ENCODE data around the gene TRAPPC10.

TRAPPC10 gene

GRCh38 chr21:44070391-44070790 lies 58.3 kb downstream of the TRAPPC10 start:
- DNase-seq, result no peak

DNA sequence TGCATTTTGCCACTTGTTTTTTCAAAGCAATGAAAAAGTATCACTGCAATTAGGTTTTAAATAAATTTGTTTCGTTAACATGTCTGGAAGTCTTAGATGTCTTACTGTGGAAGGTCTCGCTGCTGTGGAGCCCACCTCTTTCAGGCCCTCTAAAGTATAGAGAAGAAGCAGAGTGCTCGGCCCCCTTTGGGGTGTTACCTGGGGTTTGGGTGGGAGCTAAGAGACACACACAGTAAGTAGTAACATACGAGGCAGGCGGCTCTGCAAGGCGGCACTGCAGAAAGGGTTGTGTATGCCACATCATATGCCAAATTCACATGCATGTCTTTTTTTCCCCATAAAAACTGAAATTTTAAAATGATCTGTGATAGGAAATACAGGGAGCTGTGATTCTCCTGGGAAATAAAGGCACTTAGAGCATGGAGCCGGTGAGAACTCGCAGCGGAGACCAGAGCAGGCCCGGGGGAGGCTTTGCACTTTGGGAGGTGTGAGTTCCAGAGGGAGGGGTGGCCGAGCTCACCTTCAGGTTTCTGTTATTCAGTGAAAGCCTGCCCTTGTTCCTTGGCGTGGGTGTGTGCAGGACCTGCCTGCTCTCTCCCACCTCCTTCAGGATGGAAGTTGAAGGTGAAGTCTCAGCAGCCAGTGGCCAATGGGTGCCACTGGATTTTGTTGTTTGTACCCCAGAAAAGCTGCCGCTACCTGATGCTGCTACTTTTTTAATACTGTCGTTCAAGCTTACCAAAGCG lies 59.4 kb downstream of the TRAPPC10 start:
- no peak for DNase-seq

DNA sequence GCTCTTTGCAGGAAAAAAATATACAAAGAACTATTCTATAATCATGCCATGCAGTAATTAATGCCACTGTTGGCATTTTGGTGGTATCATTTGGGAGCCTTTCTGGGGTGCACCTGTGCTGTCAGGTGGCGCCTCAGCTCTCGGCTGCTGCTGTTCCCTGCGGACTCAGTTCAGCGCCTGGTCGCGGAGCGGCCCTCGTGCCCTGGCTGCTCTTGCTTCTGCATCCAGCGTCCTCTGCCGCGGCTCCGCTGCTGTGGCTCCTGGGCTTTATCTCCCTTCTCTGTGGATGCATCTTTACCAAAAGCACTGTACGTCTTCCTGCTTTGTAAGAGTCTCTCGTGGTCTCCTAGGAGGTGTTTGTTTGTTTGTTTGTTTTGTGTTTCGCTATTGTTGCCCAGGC lies 60.0 kb downstream of the TRAPPC10 start:
- no peak for DNase-seq

DNA sequence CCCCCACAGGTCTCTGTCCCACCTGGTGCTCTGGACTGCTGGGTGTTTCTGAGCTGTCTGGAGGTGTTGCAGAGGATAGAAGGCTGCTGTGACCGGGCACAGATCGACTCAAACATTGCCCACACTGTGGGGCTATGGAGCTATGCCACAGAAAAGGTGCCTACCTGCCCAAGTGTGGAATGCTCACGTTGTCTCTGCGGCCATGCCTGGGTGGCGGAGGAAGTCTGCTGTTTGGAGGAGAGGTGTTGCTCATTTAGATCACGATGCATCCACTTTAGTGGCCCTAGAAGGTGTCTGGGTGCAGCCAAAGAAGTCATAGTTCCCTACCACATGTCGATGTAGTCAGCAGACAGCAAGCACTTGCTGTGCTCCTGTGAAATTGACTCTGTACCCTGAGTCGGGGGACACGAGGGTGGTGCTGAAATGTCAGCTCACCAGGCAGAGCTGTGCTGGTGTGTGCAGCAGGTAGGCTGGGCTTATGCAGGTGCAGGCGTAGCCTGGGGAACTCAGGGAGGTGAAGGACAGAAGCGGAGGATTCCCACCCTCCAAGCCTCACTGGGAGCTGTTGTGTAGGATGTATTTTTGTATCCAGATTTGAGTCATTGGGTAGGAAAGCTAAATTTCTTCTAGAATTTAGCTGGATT lies 62.3 kb downstream of the TRAPPC10 start:
- no peak for DNase-seq

GRCh38 chr21:44076316-44076715 lies 64.2 kb downstream of the TRAPPC10 start:
- DNase-seq, result no peak

DNA sequence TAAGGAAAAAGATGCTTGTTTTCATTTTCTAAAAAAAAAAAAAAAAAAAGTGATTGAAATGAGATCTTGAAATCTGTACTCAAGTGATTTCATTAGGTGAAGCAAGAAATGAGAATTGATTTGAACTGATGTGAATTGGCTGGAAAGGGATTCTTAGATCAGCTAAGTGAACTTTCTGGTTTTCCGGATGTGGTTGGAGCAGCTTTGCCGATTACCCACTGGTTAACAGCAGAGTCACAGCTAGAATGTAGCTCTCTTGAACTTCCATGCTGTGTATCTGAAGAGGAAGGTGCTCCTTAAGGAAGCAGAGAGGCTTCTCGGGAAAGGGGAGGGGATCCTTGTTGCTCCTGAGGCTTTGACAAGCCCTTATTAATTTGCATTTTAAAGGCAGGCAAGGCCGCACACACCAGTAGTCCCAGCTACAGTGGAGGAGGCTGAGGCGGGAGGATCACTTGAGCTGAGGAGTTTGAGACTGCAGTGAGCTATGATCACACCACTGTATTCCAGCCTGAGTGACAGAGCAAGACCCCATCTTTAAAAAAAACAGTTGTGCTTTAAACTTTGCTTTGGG lies 66.4 kb downstream of the TRAPPC10 start:
- DNase-seq, result no peak

- DNase-seq, result no peak
Measured at GRCh38 chr21:44079446-44079845, 67.3 kb downstream of the TRAPPC10 start.

GRCh38 chr21:44079846-44080245 lies 67.7 kb downstream of the TRAPPC10 start:
- no peak for DNase-seq

GRCh38 chr21:44082648-44083440 lies 70.7 kb downstream of the TRAPPC10 start:
- no peak for DNase-seq

DNA sequence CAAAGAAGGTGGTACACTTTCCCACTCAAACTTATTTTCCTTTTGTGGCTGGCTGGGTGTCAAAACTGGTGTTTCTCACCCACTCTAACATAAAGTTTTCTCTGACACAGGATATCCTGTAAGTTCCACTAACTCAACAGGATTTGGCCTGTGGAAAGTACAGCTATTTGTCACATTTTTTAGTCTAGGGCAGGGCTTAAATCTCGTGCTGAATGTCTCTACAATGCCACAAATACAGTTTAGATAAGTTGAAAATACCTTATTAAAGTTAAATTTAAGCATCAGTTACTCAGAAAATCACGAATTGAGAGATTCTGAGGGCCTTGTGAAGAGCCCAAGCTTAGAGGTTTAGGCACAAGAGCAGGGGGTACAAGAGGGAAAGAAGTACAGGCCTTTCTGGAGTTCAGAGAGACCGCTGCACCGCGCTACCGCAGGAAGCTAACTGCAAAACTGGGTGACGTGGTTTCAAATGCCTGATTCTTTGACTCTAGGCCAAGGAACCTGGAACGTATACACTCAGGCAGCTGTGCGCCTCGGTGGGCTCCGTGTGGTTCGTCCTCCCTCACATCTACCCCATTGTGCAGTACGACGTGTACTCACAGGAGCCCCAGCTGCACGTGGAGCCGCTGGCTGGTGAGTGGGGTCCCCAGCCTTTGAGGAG lies 71.7 kb downstream of the TRAPPC10 start:
- DNase-seq, result peak; percentile 74

DNA sequence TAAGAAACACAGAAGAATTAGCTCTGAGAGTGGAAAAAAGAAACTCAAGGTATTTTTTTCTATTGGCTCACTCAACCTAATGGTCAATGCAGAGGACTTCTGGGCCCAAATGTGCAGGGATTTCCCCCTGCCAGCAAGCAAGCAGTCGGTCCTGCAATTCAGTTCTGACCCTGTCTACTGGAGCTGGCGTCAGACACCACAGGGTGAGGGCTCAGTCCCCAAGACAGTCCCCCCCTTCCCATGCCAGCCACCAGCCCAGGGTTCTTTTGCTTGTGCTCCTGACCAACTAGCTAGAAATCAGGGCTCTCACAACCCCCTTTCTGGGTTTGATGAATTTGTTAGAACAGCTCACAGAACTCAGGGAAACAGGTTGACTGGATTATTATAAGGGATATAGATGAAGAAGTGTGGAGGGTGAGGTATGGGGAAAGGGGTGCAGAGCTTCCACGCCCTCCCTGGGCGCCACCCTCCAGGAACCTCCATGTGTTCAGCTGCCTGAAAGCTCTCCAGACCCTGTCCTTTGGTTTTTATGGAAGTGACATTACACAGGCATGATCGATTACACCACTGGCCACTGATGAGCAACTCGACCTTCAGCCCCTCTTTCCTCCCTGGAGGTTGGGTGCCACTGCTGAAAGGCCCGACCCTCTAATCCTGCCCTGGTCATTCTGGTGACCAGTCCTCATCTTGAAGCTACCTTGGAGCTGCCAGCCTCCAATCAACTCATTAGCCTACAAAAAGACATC lies 72.6 kb downstream of the TRAPPC10 start:
- no peak for DNase-seq

GRCh38 chr21:44085491-44086321 lies 73.6 kb downstream of the TRAPPC10 start:
- no peak for DNase-seq

- no peak for DNase-seq
Measured at GRCh38 chr21:44086636-44087425, 74.7 kb downstream of the TRAPPC10 start.

DNA sequence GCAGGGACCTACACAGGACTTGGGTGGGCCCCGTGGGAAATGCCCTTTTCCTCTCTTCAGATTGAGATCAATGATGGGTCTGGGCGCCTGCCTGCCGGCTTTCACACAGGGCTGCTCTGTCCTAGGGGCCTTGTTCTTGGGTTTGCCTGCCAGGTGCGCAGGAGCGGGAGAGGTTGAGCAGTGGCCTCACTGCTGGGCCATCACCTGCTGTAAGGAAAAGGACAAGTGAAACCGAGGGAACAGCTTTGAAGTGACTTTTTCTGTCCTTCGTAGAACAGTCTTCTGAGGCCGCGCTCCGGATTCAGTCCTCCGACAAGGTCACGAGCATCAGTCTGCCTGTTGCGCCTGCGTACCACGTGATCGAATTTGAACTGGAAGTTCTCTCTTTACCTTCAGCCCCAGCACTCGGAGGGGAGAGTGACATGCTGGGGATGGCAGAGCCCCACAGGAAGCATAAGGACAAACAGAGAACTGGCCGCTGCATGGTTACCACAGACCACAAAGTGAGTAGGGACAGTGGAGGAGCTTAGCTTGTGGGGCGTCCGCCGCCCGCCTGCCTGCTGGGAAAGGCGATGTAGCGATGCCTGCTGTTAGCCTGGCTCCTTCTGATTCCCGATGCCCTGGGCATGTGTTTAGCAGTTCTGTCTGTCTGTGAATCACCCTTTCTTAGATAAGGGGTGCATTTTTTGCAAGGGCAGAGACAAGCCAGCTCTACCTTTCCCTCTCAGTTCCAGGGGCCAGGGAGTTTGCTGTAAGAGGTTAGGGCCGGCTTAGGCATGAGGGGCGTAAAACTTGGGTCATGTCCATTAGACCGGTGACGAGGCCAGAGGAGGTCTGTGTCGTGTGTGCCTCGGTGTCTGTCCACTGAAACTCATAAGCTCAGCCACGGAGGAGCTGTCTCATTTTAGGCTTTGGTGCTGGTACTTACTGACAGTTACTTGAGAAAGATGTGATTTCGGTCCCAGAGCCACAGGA lies 75.6 kb downstream of the TRAPPC10 start:
- DNase-seq, result no peak

DNA sequence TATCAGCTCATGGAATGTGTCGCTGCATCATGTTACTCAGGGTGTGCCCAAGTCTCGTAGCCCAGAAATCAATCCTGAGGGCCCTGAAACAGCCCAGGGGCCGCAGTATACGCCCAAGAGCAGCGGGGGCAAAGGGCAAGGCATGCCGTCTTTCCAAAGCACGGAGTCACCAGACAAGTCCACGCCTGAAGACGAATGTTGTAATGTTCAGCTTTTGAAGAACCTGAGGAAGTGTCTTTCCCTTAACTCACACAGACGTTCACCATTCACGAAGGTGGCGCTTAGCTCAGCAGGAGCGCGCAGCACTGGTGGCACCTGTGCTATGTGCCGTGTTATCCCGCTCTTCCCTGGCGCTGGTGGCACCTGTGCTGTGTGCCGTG lies 76.3 kb downstream of the TRAPPC10 start:
- DNase-seq, result no peak

- DNase-seq, result no peak
Measured at GRCh38 chr21:44089001-44089911, 77.1 kb downstream of the TRAPPC10 start.

DNA sequence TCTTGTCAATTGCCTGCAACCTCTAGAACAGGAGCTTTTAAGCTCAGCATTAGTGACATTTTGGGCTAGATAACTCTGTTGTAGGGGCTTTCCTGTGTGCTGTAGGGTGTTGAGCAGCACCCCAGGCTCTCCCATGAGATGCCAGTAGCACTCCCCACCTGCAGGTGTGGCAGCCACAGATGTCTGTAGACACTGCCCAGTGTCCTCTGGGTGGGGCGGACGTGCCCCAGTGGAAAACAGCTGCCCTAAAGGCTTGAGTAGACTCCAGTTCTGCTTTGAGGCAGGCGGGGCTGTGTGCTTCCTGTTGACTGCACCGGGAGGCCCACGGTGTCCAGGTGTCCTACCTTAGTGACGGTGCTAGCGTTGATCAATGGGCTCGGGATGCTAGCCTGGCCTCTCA lies 78.2 kb downstream of the TRAPPC10 start:
- no peak for DNase-seq

DNA sequence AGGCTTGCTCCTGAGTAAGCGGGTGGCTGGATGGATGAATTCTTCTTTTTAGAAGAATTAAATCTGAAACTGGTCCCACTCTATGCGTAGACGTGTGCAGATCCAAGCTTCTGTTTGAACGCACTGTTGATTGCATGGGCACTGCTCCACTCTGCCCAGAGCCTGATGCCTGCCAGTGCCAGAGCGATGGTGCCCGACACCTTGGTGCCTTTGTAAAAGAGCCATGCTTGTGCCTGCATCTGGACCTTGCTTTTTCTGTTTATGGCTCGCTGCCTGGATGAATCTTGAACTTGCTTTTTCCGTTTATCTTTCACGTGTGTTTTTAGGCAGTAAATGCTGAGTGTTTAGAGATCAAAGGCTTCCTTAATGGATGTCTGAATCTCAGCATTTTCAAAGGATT lies 80.1 kb downstream of the TRAPPC10 start:
- no peak for DNase-seq
